ENCODE data around the gene TSPAN3.

The TSPAN3 gene

DNA sequence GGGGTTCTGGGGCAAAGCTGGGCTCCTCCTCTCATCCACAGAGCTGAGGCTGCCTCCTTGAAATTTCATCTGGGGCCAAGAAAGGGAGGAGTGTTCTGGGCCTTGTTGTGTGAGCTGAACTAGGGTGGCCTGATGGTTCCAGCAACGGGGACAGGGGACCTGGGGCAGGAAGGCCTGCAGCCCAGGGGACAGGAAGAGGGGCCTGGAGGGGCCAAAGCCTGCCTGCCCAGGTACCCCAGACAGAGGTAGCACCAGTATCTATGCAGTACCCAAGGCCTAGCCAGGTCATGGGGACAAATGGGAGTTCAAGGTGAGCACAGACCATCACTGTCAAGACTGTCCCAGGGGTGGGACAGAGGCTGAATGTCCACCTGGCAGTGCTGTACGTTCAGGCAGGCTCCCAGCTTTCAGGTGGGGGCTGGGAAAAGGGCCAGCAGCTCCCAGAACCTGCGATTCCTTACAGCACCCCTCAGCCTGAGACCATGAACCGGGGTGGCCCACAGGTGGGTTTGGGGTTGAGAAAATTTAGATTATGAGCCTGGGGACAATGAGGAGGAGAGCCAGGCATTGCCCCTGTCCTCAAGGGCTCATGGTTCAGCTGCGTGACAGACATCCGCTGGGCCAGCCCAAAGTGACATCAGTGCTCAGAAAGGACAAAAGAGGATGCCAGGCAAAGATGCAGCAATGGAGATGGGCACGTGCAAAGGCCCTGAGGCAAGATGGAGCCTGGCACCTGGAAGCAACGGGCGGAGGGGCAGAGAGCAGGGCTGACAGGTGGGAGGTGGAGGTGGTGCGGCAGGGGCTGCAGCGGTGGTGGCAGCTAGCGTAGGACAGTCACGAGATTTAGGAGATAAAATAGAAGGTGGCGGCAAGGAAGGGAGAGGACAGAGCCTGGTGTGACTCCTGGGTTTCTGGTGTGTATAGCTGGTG, 48.0 kb downstream of the TSPAN3 start:
- no peak for DNase-seq (ENCODE audit: low read depth)

DNA sequence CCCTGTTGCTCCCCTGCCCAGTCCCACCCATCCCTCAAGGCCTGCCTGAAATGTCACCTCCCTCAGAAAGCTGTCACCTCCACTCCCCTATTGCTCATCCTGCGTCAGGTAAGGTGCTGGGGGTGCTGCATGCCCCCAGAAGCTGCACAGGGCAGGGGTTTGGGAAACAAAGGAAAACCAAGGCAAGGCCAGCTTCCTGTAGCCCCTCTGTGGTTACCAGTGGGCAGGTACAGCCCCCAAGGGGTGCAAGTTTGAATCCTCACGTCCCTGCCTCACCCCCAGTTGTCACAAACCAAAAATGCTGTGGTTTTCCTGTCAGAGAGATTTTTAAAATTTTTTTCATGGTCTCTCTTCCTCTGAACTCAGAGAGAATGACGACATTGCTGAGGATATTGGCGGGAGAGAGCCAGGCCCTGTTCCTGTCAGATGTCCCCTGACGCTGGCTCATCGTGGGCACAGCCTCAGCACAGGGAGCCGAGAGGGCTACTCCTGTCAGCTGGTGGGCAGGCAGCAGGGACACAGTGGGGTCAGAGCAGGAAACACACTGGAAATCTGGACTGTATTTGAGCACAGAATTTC, 49.0 kb downstream of the TSPAN3 start:
- DNase-seq (ENCODE audit: low read depth) = no peak

DNA sequence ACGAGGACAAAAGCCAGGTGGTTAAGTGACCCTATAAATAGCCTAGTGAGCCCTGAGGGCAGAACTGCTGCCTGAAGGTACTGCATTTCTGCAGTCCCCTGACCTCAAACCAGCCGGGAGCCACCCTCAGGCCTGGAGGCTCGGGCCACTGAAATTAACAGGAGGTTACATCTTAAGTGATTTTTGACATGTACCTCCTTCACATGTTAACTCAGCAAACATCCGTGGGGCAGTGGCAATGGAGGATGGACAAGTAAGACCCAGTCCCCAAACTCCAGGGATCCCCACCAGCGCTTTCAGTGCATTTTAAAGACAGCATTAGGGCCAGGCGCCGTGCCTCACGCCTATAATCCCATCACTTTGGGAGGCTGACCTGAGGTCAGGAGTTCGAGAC, 49.8 kb downstream of the TSPAN3 start:
- no peak for DNase-seq (ENCODE audit: low read depth)

DNA sequence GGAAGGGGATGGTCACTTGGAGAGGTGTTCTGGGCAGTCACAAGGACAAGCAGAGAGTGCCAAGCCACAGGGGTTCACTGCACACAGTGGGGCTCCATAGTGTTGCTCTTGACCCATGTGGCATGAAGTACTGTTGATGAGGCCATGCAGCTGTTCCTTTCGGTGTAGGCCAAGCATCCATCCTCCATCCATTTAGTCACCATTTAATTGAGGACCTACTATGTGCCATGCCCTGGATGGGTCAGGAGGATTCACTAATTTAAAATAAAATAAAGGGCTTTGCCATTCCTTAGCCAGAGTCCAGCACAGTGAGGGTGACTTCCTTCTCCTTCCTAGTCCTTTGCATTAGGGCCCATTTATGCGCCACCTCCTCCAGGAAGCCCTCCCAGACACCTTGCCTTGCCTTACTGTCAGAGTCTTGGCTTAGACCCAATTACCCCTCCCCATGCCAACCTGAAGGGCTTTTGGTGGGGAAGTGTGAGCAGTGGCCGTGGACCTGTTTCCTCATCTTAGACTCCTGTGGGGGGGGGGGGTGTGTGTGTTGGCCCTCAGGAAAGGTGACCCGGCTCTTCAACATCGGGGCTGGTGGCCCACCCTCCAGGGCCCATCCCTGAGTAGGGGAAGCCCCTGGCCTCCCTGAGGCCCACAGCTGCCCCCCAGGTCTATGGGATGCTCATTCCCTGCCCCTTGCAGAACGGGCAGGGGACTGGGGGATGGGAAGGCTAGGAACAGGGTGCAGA, 50.4 kb downstream of the TSPAN3 start:
- no peak for DNase-seq (ENCODE audit: low read depth)

DNA sequence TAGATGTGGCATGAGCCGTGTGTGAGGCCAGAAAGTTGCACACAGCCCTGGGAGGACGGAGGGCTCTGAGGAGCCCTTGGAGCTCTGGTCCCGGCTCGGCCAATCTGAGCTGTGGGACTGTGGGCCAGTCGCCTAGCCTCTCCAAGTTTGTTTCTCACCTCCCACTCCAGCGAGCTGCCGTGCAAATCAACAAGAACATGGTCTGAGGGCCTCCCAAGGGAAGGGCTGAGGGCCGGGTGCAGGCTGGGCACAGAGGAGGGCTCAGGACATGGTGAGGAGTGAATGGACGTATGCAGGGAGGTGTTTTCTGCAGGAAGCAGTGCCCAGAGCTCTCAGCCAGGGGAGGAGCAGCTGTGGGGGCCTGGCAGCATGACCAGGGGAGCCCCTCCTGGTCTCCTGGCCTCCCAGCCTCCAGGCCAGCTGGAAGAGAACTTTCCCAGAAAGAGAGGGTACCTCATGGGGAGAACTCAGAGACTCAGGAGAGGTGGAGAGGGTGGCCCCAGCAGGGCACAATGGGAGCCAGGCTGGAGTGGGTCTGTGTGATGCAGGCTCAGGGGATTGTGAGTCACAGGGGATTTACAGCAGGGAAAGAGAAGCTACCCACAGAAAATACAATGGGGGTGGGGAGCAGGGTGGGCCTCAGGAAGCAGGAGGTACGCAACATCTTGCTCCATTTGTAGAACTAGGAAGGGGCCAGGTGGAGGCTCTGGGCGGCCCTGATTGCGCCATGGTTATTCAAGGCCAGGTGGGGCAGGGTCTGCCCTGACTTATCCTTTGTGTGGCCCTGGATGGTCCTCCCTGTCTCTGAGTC, 51.2 kb downstream of the TSPAN3 start:
- no peak for DNase-seq (ENCODE audit: low read depth)

DNA sequence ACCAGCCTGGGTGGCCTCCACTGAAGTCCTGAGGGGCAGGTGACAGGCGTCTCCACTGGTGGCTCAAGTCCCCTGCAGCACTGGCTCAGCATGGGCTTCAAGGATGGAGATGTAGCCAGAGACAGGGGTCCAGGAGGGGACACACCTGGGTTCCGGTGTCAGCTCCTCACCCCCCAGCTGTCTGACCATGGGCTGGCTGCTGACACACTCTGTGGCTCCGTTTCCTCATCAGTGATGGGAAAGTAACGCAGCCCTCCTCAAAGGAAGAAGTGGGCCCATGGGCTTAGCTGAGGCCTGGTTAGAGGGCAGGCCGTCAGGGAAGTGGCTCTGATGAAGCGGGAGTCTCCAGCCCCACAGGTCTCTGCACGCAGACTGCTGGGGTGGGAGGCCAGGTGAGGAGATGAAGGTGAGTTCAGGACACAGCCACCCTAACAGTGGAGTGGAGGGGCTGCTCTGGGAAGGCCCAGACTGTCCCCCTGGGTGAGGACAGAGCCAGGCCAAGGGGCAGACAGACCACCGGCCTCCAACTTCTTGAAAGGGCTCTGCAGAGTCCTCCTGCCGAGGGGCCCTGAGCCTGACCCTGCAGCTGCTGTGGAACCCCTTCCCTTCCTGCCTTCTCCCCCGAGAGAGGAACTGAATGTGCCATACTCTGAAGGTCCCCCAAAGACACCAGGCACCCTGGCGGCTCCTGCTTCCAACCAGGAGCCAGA, 52.0 kb downstream of the TSPAN3 start:
- DNase-seq (ENCODE audit: low read depth) = no peak

DNA sequence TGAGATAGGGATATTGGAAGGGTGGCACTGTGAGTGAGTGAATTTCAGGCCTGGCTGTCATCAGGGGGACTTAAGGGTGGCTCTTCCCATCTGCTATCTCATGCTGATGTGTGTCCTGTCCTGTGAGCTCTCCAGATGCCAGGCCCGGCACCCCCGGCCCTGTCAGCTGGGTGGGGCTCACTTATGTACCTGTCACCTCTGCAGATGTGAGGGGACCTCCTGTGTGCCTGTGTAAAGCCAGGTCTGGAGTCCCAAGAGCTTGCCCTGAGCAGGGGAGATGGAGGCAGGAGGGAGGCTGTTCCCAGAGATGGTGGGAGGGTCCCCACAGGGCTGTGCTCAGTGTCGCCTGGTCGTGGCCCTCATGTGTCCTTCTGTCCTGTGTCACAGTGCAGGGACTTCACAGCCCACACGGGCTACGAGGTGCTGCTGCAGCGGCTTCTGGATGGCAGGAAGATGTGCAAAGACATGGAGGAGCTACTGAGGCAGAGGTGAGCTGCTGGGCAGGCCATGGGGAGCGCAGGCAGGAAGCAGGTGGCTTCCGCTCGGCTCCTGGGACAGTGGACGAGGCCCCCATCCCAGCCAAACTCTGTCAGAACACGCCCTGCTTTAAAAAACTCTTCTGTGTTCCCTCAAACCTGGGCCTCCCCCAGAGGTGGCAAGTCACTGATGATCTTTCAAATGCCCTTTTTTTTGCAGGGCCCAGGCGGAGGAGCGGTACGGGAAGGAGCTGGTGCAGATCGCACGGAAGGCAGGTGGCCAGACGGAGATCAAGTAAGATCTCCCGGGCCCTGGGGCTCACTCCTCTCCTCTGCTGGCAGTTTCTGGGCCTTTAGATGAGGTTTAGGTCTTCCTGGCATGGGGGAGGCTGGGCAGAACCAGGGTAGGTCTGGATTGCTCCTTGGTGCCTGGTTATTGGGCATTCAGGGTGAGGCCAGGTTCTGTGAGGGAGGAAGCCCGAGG, 52.9 kb downstream of the TSPAN3 start:
- no peak for DNase-seq (ENCODE audit: low read depth)

DNA sequence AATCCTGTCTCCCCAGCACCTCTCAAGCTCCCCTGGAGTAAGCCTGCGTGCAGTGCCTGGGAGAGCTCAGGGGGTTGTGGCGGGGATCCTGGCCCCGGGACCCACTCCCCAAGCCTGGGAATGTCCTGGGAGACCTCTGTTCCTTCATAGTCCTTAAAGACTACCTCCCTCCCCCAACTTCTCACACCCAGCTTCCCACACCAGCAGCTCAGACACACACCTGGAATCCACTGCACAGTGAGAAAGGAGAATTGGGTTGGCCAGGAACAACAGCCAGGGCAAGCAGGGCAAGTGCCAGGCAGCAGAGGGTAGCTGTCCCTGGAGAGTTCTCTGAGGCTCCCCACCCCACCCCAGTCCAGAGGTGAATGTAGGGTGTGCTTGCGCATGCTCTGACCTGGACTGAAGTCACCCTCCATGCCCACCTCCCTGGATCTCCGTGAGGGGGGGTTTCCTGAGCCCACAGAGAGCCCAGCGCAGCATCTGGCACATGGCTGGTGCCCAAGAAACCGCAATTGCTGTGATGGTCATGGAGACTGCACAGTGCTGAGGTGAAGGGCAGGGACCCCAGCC, 53.7 kb downstream of the TSPAN3 start:
- no peak for DNase-seq (ENCODE audit: low read depth)

DNA sequence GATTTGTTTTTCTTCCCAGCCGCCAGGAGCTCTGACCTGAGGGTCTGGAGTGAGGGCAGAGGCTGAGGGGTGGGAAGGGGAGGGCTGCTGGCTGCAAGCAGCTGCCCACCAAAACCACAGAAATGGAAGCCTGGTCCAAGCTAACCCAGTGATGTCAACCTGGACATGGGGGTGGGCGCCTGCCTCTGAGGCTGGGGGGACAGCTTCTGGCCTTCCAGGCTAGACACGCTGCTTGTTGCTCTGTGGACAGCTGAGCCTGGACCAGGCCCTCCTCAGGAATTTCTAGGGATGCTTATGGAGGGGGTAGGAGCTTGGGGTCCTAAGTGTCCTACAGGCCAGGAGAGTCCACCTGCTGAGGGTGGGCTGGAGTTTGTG, 54.6 kb downstream of the TSPAN3 start:
- DNase-seq (ENCODE audit: low read depth) = no peak

DNA sequence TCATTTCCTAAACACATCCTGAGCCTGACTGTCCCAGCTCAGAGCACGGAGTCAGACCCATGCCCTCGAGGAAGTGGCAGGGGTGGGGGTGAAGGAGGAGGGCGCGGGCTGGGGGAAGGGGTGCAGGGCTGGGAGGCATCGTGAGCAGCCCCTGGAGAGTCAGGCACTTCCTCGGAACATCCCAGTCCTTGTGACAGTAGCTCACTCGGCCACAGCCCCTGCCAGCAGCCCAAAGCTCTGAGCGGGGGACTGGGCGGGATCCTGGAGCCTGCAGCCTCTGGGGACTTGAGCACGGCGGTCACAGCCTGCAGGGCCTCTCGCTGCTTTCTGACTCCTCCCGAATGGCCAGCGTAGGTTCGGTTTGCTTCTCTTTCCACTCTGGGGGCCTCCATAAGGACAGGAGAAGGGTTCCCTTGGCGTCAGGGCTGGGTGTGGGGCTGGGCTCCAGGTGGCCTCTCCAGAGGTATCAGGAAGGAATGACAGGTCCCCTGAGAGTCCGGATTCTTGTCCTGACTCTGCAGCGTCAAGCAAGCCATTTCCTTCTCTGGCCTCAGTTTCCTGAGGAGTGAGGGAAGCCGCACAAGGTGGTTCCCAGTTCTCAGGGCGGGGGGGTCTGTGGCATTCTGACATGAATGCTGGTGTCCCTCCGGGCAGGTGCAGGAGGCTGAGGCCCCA, 55.1 kb downstream of the TSPAN3 start:
- no peak for DNase-seq (ENCODE audit: low read depth)

DNA sequence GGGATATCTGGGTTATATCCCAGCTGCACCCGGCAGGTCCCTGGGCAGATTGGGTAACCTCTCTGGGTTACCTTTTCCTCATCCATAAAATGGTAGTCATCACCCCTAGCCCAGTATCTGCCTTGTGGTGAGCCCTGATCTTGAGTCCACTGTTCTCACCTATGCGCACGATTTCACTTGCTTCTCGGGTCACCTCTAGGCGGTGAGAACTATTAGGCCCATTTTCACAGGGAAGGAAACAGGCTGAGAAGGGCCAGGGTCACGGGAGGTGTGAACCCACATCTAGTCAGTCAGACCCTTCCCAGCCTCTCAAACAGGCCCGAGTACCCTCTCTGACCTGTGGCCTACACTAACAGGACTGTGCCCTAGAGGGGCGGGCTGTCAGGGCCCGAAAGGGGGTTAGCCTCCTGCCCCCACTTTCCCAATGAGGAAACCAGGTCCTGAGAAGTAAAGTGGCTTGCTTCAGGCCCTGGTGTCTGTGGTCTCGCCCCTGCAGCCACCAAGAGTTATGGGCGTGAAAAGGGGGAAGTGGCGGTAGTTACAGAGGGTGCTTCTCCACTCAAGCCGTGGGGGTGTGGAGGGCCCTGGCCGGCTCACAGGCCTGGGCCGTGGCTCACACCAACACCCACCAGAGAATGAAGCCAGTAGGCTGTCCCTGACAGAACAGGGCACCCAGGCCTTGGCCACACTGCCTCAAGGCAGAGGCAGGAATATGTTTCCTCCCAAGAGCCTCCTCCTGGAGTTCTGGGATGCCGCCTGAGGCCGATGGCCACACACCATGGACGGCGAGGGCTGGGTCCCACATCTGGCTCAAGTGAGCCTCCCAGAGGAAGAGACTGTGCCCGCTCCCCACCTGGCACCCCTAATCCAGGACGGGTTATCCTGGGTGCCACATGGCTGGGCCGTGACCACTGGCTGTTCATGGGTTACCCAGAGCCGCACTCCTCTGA, 56.5 kb downstream of the TSPAN3 start:
- DNase-seq (ENCODE audit: low read depth) = no peak

DNA sequence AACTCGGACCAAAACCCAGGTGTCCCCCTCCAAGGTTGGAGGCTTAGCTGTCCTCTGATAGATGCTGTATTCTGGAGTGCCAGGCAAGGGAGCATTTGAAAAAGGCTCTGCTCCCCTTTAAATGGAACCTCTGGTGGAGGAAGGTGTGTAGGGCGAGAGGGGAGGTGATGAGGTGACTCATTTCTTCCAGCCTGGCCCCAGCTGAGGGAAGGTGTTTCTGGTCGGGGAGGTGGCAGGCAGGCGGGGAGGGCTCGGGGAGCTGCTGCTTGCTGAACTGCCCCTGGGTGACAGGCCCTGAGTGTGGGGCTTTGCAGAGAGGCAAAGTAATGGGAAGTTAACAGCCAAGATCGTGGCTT, 57.2 kb downstream of the TSPAN3 start:
- DNase-seq (ENCODE audit: low read depth) = peak; percentile 81

DNA sequence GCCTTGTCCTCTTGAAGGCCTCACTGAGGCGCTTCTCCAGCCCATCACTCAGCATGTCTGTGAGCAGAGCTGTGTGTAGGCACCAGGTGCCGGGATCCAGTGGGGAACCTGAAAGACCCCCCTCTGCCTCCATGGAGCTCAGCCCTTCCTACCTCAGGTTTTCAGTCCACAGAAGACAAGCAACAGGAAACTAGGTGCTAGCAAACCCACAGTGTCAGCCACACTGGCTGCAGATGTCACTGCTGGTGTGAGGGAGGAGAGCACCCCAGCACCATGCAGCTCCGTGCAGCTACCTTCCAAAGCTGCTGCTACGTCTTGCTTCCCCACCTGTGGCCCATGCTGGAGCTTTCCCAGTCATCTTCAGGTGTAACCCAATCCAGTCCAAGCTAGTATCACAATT, 58.0 kb downstream of the TSPAN3 start:
- DNase-seq (ENCODE audit: low read depth) = no peak

DNA sequence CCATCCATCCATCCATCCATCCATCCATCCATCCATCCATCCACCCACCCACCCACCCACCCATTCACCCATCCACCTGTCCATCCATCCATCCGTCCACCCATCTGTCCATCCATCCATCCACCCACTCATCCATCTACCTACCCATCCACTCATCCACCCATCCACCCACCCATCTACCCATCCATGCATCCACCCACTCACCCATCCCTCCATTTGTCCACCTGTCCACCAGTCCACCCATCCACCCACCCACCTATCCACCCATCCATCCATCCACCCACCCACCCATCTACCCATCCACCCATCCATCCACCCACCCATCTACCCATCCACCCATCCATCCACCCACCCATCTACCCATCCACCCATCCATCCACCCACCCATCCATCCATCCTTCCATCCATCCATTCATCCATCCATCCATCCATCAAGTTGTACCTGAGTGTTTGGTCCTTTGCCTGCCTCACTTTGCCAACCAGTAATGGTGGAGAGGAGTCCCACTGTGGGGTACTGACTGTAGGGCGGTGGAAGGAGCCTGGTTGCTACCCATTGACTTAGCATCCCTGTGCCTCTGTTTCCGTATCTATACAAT, 58.7 kb downstream of the TSPAN3 start:
- no peak for DNase-seq (ENCODE audit: low read depth)

DNA sequence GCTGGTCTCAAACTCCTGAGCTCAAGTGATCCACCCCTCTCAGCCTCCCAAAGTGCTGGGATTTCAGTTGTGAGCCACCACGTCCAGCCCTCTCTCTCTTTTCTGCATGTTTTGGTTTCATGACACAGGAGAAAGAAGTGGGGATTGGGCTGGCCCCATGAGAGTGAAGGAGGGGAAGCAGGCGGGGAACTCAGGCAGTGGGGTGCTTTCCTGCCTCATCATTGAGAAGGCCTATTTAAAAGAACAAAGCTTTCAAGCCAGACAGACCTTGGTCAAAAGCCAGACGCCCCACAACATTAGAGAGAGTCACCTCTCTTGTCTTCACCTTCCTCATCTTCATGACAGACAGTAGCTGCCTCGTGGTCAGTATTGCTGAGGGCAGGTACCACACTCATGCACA, 60.1 kb downstream of the TSPAN3 start:
- DNase-seq (ENCODE audit: low read depth) = no peak

- DNase-seq (ENCODE audit: low read depth) = no peak
These were observed 60.6 kb downstream of the TSPAN3 start for GRCh38 chr15:77010312-77010686.

GRCh38 chr15:77009646-77010311, 61.1 kb downstream of the TSPAN3 start:
- no peak for DNase-seq (ENCODE audit: low read depth)

Measured in stimulated activated CD8-positive, alpha-beta memory T cell treated with anti-CD3 and anti-CD28 coated beads, Interleukin-12 subunit alpha, Interleukin-12 subunit beta, amount 100 ng/mL, for 1 hour (primary cell).